ENCODE results near the gene GALR1. TPM values are rescaled to one million over a fixed set of nuclear protein-coding genes. Genes with fewer than 3 reads are reported as not detected.

Gene GALR1
- polyA plus RNA-seq, 1 of the 3 experiments (the other 2 are of a cell fraction) = not detected

DNA sequence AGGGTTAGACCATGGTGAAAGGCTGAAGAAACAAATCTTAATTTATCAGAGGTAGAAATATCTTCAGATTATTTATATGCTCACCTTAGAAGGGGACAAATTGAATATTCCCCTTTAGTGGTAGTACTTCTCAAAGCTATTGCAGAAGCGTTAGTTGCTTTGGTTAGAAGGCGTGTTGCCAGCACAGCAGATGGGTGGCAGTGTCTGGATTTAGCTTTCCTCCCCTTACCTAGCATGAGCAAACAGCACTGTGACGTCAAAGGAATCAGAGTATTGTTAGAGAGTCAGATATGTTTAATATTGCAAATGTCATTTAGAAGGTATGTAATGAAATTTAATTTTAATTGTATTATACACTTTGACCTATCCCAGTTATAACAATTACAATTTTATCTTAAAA lies 27.2 kb upstream of the GALR1 start (continued):
- TF ChIP-seq, protein P1, sequence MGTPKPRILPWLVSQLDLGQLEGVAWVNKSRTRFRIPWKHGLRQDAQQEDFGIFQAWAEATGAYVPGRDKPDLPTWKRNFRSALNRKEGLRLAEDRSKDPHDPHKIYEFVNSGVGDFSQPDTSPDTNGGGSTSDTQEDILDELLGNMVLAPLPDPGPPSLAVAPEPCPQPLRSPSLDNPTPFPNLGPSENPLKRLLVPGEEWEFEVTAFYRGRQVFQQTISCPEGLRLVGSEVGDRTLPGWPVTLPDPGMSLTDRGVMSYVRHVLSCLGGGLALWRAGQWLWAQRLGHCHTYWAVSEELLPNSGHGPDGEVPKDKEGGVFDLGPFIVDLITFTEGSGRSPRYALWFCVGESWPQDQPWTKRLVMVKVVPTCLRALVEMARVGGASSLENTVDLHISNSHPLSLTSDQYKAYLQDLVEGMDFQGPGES (IDR thresholded peaks at IDR 0.05; ENCODE audit: low read depth, low read length) = no peak

DNA sequence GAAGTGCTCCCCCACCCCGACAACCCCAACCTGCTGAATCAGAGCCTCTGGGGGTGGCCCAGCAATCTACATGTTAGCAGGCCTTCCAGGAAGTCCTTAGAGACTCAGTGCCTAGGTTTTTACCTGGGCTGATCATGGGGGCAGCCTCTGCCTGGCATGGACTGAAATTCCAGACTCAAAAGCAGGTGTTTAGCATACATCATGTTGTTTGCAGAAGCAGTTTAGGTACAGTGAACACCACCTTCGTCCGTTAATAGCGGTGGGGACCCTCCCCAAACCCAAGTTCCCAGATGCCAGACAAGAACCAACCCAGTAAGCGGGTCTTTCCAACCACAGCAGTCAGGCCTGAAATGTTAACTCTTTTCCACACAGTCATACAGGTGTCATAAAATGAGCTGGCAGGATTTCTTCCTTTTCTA lies 26.4 kb upstream of the GALR1 start:
- Histone ChIP-seq H3K4me1 (ENCODE audit: control insufficient read depth in 1 of 2, insufficient read depth in 2 of 2, low read depth in 1 of 2, low read length in 1 of 2) (no peaks in the 10 kb centered on the region), H3K79me2 (ENCODE audit: insufficient read depth) (no peaks in the 10 kb centered on the region), H4K20me1 (ENCODE audit: insufficient read depth) (no peaks in the 10 kb centered on the region), H3K9me2 (no peaks in the 10 kb centered on the region), H3K9ac (no peak overlapping the region), H3K9me3 (no peaks in the 10 kb centered on the region), H3K4me3 (ENCODE audit: low read depth in 2 of 2, low read length in 1 of 2) (no peak overlapping the region), H3K27ac (ENCODE audit: low read depth in 2 of 2, low read length in 1 of 2) (no peak overlapping the region), H3K27me3 (ENCODE audit: insufficient read depth) (no peaks in the 10 kb centered on the region), H3K4me2 (no peak overlapping the region), H2AFZ (ENCODE audit: low read depth) (no peak overlapping the region), H3K36me3 (replicated peaks in 1 of 2; ENCODE audit: control insufficient read depth in 1 of 2, insufficient read depth in 2 of 2, low read length in 1 of 2) (no peaks in the 10 kb centered on the region), H3F3A (replicated peaks; ENCODE audit: insufficient read depth) (no peaks in the 10 kb centered on the region)
- POLR2A ChIA-PET = no interaction called here
- CTCF ChIA-PET = interaction anchor here (1.1 kb wide), 1 partner anchor 223 kb away, joined by 3 read pairs; no protein-coding TSS in a partner anchor
- no peak for DNase-seq
- WGBS (ENCODE audit: low lambda C conversion rate) = 47% methylated on average over 5 of the region's 5 CpGs
- TF ChIP-seq, protein P2, sequence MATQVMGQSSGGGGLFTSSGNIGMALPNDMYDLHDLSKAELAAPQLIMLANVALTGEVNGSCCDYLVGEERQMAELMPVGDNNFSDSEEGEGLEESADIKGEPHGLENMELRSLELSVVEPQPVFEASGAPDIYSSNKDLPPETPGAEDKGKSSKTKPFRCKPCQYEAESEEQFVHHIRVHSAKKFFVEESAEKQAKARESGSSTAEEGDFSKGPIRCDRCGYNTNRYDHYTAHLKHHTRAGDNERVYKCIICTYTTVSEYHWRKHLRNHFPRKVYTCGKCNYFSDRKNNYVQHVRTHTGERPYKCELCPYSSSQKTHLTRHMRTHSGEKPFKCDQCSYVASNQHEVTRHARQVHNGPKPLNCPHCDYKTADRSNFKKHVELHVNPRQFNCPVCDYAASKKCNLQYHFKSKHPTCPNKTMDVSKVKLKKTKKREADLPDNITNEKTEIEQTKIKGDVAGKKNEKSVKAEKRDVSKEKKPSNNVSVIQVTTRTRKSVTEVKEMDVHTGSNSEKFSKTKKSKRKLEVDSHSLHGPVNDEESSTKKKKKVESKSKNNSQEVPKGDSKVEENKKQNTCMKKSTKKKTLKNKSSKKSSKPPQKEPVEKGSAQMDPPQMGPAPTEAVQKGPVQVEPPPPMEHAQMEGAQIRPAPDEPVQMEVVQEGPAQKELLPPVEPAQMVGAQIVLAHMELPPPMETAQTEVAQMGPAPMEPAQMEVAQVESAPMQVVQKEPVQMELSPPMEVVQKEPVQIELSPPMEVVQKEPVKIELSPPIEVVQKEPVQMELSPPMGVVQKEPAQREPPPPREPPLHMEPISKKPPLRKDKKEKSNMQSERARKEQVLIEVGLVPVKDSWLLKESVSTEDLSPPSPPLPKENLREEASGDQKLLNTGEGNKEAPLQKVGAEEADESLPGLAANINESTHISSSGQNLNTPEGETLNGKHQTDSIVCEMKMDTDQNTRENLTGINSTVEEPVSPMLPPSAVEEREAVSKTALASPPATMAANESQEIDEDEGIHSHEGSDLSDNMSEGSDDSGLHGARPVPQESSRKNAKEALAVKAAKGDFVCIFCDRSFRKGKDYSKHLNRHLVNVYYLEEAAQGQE (IDR thresholded peaks at IDR 0.05; ENCODE audit: low read depth, low read length) = no peak
- TF ChIP-seq MEF2A (IDR thresholded peaks at IDR 0.05; ENCODE audit: borderline replicate concordance, low read depth) (no peak), RFX5 (IDR thresholded peaks at IDR 0.05; ENCODE audit: low read length) (no peak), SMC3 (IDR thresholded peaks at IDR 0.05; ENCODE audit: low read depth, low read length) (no peak), CHD2 (IDR thresholded peaks at IDR 0.05; ENCODE audit: low read length, partially characterized antibody) (no peak), JUND (IDR thresholded peaks at IDR 0.05) (no peak)
- TF ChIP-seq, protein P1 (IDR thresholded peaks at IDR 0.05; ENCODE audit: low read depth, low read length) = no peak

DNA sequence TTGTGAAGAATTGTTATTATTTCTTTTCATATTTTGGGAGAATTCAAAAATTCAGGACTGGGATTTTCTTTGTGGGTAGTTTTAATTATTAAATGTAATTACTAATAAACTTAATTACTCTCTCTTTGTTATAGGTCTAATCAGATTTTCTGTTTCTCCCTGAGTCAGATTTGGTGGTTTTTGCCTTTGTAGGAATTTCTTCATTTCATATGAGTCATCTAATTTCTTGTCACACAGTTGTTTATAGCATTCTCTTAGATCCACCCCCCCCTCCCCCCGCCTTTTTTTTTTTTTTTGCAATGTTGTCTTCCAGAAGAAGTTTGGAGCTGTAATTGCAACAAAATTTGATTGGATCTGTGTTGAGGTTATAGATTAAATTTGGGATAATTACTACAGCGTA lies 26.0 kb upstream of the GALR1 start:
- WGBS (ENCODE audit: low lambda C conversion rate) = 15% methylated on average over 2 of the region's 2 CpGs
- no peak overlapping the region for H3K4me2 ChIP-seq
- H3K36me3 ChIP-seq (replicated peaks in 1 of 2; ENCODE audit: control insufficient read depth in 1 of 2, insufficient read depth in 2 of 2, low read length in 1 of 2) = no peaks in the 10 kb centered on the region
- no peaks in the 10 kb centered on the region for H3K9me3 ChIP-seq
- DNase-seq = no peak
- no peak overlapping the region for H3K4me3 ChIP-seq (ENCODE audit: low read depth in 2 of 2, low read length in 1 of 2)
- no peak overlapping the region for H2AFZ ChIP-seq (ENCODE audit: low read depth)
- no peaks in the 10 kb centered on the region for H3K79me2 ChIP-seq (ENCODE audit: insufficient read depth)
- H3F3A ChIP-seq (replicated peaks; ENCODE audit: insufficient read depth) = no peaks in the 10 kb centered on the region
- no peak overlapping the region for H3K27ac ChIP-seq (ENCODE audit: low read depth in 2 of 2, low read length in 1 of 2)
- H3K27me3 ChIP-seq (ENCODE audit: insufficient read depth) = no peaks in the 10 kb centered on the region
- no peaks in the 10 kb centered on the region for H3K4me1 ChIP-seq (ENCODE audit: control insufficient read depth in 1 of 2, insufficient read depth in 2 of 2, low read depth in 1 of 2, low read length in 1 of 2)
- H3K9ac ChIP-seq = no peak overlapping the region
- POLR2A ChIA-PET = interaction anchor here (0.5 kb wide), 1 partner anchor 47 kb away, joined by 3 read pairs; no protein-coding TSS in a partner anchor
- H3K9me2 ChIP-seq = no peaks in the 10 kb centered on the region
- no peak for TF ChIP-seq RCOR1 (IDR thresholded peaks at IDR 0.05; ENCODE audit: low read length)
- TF ChIP-seq, protein P3, sequence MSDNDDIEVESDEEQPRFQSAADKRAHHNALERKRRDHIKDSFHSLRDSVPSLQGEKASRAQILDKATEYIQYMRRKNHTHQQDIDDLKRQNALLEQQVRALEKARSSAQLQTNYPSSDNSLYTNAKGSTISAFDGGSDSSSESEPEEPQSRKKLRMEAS (IDR thresholded peaks at IDR 0.05; ENCODE audit: low read depth) = no peak
- no peak for TF ChIP-seq TEAD4 (IDR thresholded peaks at IDR 0.05; ENCODE audit: borderline replicate concordance, insufficient read depth)
- TF ChIP-seq, protein P4, sequence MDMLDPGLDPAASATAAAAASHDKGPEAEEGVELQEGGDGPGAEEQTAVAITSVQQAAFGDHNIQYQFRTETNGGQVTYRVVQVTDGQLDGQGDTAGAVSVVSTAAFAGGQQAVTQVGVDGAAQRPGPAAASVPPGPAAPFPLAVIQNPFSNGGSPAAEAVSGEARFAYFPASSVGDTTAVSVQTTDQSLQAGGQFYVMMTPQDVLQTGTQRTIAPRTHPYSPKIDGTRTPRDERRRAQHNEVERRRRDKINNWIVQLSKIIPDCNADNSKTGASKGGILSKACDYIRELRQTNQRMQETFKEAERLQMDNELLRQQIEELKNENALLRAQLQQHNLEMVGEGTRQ (IDR thresholded peaks at IDR 0.05; ENCODE audit: borderline replicate concordance, low read depth, low read length) = no peak
- no peak for TF ChIP-seq ELF1 (IDR thresholded peaks at IDR 0.05)
- no peak for TF ChIP-seq RFX5 (IDR thresholded peaks at IDR 0.05; ENCODE audit: low read length)
- no peak for TF ChIP-seq RXRA (IDR thresholded peaks at IDR 0.05; ENCODE audit: borderline replicate concordance, low read depth)
- TF ChIP-seq FOXM1 (IDR thresholded peaks at IDR 0.05; ENCODE audit: low read depth) = no peak
- no peak for TF ChIP-seq CHD2 (IDR thresholded peaks at IDR 0.05; ENCODE audit: low read length, partially characterized antibody)
- H4K20me1 ChIP-seq (ENCODE audit: insufficient read depth) = no peaks in the 10 kb centered on the region
- CTCF ChIA-PET = no interaction called here
